Activated naive CD4-positive, alpha-beta T cell treated with anti-CD3 and anti-CD28 coated beads for 36 hours (primary cell): ENCODE measurements around the gene ANAPC13. TPM values are rescaled to one million over a fixed set of nuclear protein-coding genes. Genes with fewer than 3 reads are reported as not detected.
A peak's percentile ranks its signal among the peaks of the same experiment; 100 is the strongest.

Experiments
- CTCF ChIA-PET: fragments of 350-600 bp; sonication (Branson Sonifier 250); formaldehyde crosslinking; loops from one replicate; lab custom pipeline; 2021; ENCODE audit warnings: antibody characterized with exemption; lab: Charles Lee
- DNase-seq: peaks from one replicate; pipeline ENCODE4 v3.0.0-alpha.2; 2020
- H3K27ac Mint-ChIP-seq: one replicate; pipeline ENCODE4 v1.8.0; 2021; ENCODE audit warnings: mild to moderate bottlenecking, mixed read lengths
- H3K27me3 Mint-ChIP-seq: one replicate; pipeline ENCODE4 v1.8.0; 2021; ENCODE audit warnings: low read depth, mixed read lengths
- H3K36me3 Mint-ChIP-seq: one replicate; pipeline ENCODE4 v1.8.0; 2021; ENCODE audit warnings: low read depth, mixed read lengths
- H3K4me1 Mint-ChIP-seq: one replicate; pipeline ENCODE4 v1.8.0; 2021; ENCODE audit warnings: low read depth, mixed read lengths
- H3K4me3 Mint-ChIP-seq: one replicate; pipeline ENCODE4 v1.8.0; 2021; ENCODE audit warnings: mild to moderate bottlenecking, moderate library complexity, mixed read lengths
- H3K9me3 Mint-ChIP-seq: one replicate; pipeline ENCODE4 v1.8.0; 2021; ENCODE audit warnings: mixed read lengths
- intact Hi-C: fragments of 100-400 bp; cut with micrococcal nuclease; formaldehyde crosslinking; loops from one replicate; pipeline ENCODE4 v1.15.1; 2023
- total RNA-seq, 2 experiments: library from RNA; stranded (reverse); gene quantifications; one replicate each; pipeline ENCODE4 v1.2.3, GENCODE V29; 2021

The ANAPC13 gene
- total RNA-seq, 2 experiments from 2014 or later: 42.6 to 44.7 TPM

DNA sequence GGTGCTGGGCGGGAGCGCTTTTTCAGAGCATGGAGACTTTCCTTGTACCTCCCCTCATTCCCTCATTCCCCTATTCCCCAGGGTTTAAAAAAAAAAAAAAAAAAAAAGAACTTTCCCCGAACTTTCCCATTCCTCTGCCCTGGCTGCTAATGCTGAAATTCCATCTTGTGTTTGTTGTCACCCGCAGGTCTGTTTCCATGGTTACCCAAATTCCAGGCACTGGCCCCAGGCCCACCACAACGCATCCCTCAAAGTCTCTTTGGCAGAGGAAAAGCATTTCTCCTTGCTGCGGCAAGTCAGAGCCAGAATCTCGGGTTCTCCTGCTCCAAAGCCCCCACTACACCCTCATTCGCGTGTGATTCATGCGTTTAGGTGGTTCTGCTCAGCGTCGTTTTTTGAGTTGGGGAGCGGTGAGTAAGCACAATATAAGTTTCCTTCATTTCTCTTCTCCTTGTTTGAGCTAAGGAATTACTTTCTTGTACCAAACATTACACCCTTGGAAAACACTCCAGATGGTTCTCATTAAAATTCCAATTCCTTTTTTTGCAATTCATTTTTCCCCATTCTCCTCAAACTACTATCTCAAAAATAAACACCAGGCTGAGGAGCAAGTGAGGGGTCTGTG lies 21.6 kb downstream of the ANAPC13 start:
- H3K27ac Mint-ChIP-seq: no peak overlapping the region
- H3K9me3 Mint-ChIP-seq: no peaks in the 10 kb centered on the region
- H3K4me3 Mint-ChIP-seq: no peak overlapping the region
- H3K4me1 Mint-ChIP-seq: no peaks in the 10 kb centered on the region
- CTCF ChIA-PET: interaction anchor here (1.1 kb wide), 1 partner anchor 11 kb away, joined by 3 read pairs; no protein-coding TSS in a partner anchor
- intact Hi-C loops: no loop called here
- no peak for DNase-seq
- peaks cover 2% of the 10 kb centered on the region for H3K27me3 Mint-ChIP-seq
- no peaks in the 10 kb centered on the region for H3K36me3 Mint-ChIP-seq

DNA sequence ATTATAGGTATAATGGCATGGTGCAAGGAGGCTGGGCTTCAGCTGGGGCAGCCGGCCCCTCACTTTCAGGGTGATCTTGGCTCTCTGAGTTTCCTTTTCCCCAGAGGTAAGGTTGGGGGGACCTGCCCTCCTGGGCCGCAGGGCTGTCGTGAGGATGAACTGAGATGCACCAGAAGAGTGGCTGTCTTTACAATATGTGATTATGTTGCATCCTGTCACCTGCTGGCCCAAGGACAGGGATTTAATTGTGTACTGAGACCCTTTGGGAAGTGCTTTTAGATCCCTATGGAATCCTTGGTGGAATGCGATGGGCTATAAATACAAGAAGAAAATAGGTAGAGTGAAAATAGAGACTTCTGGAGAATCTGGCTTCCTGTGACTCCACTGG lies 22.1 kb downstream of the ANAPC13 start:
- no peaks in the 10 kb centered on the region for H3K4me1 Mint-ChIP-seq
- DNase-seq: no peak
- H3K27ac Mint-ChIP-seq: no peak overlapping the region
- H3K4me3 Mint-ChIP-seq: no peak overlapping the region
- H3K27me3 Mint-ChIP-seq: peaks cover 2% of the 10 kb centered on the region
- H3K36me3 Mint-ChIP-seq: no peaks in the 10 kb centered on the region
- CTCF ChIA-PET: interaction anchor here (1.1 kb wide), 1 partner anchor 11 kb away, joined by 3 read pairs; no protein-coding TSS in a partner anchor
- intact Hi-C loops: no loop called here
- no peaks in the 10 kb centered on the region for H3K9me3 Mint-ChIP-seq

DNA sequence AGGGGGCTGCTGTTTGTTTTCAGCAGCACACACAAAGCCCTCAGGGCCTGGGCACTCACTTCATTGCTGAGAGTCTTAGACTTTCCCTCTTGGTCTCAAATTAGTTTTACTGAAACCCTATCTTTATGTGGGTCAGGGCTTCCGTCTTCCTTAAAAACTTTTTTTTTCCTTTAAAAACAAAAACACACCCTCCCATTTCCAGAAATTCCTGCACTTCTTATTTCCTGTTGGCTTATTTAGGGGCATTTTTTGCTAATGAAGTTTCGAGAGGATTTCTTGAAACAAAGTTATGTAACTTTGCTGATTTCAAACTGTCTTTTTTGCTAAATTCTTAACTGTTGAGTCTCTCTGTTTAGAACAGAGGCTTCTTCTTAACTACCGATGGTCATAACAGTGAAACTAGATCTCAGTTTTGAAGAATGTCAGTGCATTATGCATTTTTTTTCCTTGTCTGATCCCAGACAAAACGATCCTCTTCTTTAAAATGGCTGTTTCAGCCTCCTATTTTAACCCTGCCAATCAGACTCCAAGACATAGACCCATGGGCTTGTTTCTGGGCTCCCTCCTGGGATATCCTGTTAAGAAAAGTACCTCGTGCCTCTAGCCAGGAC lies 23.3 kb downstream of the ANAPC13 start:
- Mint-ChIP-seq H3K27me3 (peaks cover 2% of the 10 kb centered on the region), H3K27ac (no peak overlapping the region), H3K9me3 (no peaks in the 10 kb centered on the region), H3K4me1 (no peaks in the 10 kb centered on the region), H3K36me3 (no peaks in the 10 kb centered on the region), H3K4me3 (no peak overlapping the region)
- CTCF ChIA-PET: no interaction called here
- intact Hi-C loops: no loop called here
- DNase-seq: no peak

DNA sequence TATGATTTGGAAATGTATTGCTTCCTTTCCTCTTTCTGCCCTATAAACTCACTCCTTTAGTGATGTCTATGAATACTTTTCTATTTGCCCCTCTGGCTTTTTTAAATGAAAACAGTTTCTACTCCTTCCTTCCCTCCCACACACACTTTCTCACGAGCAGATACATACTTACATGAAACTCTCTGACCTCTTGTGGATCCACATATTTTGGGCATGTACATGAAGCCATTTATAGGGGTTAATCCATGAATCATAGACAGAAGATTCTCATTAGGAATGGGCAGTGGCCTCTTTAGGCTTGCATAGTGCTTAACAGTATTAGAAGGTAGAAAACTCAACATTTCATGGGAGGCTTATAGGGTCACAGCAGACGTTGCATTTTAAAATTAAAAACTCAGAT lies 24.8 kb downstream of the ANAPC13 start:
- H3K4me1 Mint-ChIP-seq: no peaks in the 10 kb centered on the region
- H3K4me3 Mint-ChIP-seq: no peak overlapping the region
- no peaks in the 10 kb centered on the region for H3K9me3 Mint-ChIP-seq
- intact Hi-C loops: no loop called here
- no peak for DNase-seq
- CTCF ChIA-PET: no interaction called here
- H3K27me3 Mint-ChIP-seq: peaks cover 2% of the 10 kb centered on the region
- H3K27ac Mint-ChIP-seq: no peak overlapping the region
- no peaks in the 10 kb centered on the region for H3K36me3 Mint-ChIP-seq

DNA sequence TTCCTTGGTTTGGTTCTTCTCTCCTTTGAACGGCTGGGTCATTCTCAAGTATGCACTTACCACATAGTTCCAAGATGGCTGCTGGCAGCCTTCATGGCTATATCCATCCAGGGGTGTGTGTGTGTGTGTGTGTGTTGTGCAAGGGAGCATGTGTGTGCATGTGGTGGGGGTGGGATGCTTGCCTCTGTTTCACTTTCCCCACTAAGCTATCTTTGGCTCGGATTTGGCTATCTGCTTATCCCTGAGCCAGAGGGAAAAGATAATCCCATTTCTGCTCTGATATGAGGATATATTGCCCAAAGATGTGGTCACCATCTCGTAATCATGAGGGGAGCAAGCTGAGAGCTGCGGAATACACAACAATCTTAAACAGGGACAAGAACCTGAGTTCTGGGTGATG lies 26.2 kb downstream of the ANAPC13 start:
- H3K27me3 Mint-ChIP-seq: peaks cover 2% of the 10 kb centered on the region
- H3K36me3 Mint-ChIP-seq: no peaks in the 10 kb centered on the region
- intact Hi-C loops: no loop called here
- no peak overlapping the region for H3K27ac Mint-ChIP-seq
- no peak for DNase-seq
- no peaks in the 10 kb centered on the region for H3K9me3 Mint-ChIP-seq
- CTCF ChIA-PET: interaction anchor here (0.6 to 1.3 kb wide), 7 partner anchors 11 to 320 kb away, joined by 3 to 6 read pairs (median 4); no protein-coding TSS in a partner anchor
- no peak overlapping the region for H3K4me3 Mint-ChIP-seq
- H3K4me1 Mint-ChIP-seq: no peaks in the 10 kb centered on the region

DNA sequence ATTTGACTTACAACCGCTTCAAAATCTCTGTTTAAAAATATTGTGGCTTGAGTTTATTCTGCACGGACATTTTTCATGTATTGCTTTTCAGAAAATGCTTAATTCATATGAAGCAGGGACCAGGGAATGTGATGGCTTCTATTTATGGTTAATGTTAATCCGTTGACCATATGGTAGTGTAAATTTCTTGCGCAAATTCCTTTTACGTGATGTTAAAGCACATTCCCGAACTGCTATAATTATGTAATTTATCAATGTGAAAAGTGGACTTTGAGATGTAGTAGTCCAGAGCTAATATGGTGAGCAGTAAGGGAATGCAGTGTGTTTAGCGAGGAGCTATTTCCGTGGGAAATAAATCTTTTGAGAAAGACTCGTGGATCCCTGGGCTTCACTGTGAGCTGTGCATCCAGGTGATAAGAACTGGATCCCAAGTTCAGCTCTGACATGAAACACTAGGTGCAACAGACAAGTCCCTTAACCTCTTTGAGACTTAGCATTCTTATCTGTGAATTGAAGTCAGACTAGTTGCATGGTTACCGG lies 27.3 kb downstream of the ANAPC13 start:
- H3K27me3 Mint-ChIP-seq: peaks cover 8% of the 10 kb centered on the region

DNA sequence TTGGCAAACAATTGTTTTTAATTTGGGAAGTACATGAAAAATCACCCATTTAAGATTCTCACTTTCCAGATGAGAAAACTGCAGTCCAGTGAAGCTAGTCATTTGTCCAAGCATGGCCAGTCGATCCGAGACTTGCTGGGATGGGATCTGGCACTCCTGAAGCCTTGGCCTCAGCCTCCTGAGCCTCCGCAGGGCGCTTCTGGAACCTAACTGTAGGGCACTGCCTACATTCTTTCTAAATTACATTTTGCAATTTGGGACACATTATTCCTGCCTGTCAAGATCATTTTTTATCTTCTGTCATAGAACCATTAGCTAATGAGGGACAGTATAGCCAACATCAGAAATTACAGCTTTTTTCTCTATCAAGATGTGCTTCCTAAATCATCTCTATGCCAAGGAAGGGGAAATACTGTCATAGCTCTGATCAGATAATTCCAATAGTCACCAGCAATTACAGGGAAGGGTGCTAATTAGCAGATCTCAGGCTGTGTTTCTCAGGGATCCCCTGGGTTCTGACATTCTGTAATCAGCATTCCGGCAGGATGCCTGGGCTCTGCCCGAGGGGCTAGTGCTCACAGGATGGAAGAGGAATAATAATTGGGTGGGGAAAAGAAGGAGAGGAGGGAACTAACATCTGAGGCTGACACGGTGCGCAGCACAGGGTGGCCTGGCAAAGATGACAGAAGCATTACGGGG lies 28.3 kb downstream of the ANAPC13 start:
- H3K36me3 Mint-ChIP-seq: no peaks in the 10 kb centered on the region
- CTCF ChIA-PET: interaction anchor here (2.7 kb wide), 1 partner anchor 16 kb away, joined by 12 read pairs; no protein-coding TSS in a partner anchor
- intact Hi-C loops: no loop called here
- no peak overlapping the region for H3K4me3 Mint-ChIP-seq
- peaks cover 8% of the 10 kb centered on the region for H3K27me3 Mint-ChIP-seq
- no peak for DNase-seq
- no peaks in the 10 kb centered on the region for H3K4me1 Mint-ChIP-seq
- H3K27ac Mint-ChIP-seq: no peak overlapping the region
- no peaks in the 10 kb centered on the region for H3K9me3 Mint-ChIP-seq

More for the DNA sequence above, 27.3 kb downstream of the ANAPC13 start:
- DNase-seq: no peak
- H3K9me3 Mint-ChIP-seq: no peaks in the 10 kb centered on the region
- no peak overlapping the region for H3K27ac Mint-ChIP-seq
- no peak overlapping the region for H3K4me3 Mint-ChIP-seq
- intact Hi-C loops: no loop called here
- H3K4me1 Mint-ChIP-seq: no peaks in the 10 kb centered on the region
- no peaks in the 10 kb centered on the region for H3K36me3 Mint-ChIP-seq
- CTCF ChIA-PET: interaction anchor here (2.7 kb wide), 1 partner anchor 15 kb away, joined by 12 read pairs; no protein-coding TSS in a partner anchor

DNA sequence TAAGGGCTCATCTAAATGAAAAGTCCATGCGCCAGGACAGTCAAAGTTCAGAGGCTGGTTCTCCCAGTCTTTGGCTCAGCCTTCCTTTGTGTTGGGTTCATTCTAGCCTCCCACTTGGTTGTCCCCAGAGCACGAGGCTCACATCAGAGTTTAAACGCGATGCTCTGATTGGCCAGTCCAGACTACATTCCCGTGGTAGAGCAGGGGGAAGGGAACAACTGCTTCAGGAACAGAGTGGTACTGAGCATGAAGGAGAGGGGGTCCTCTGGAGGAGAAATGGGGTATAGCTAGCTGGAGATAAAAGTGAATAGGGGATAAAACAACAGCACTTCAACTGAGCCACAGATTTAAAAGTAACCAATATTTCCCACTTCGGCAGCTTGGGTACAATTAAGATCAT lies 32.2 kb downstream of the ANAPC13 start:
- DNase-seq: no peak
- Mint-ChIP-seq H3K4me3 (no peak overlapping the region), H3K27ac (no peak overlapping the region), H3K4me1 (no peaks in the 10 kb centered on the region), H3K36me3 (no peaks in the 10 kb centered on the region), H3K27me3 (peaks cover 5% of the 10 kb centered on the region), H3K9me3 (no peaks in the 10 kb centered on the region)
- CTCF ChIA-PET: interaction anchor here (0.6 to 1.2 kb wide), 3 partner anchors 20 to 254 kb away, joined by 3 to 6 read pairs (median 3); no protein-coding TSS in a partner anchor
- intact Hi-C loops: loop anchor here (1.0 kb wide), 1 partner anchor 145 kb away; no protein-coding TSS in a partner anchor

DNA sequence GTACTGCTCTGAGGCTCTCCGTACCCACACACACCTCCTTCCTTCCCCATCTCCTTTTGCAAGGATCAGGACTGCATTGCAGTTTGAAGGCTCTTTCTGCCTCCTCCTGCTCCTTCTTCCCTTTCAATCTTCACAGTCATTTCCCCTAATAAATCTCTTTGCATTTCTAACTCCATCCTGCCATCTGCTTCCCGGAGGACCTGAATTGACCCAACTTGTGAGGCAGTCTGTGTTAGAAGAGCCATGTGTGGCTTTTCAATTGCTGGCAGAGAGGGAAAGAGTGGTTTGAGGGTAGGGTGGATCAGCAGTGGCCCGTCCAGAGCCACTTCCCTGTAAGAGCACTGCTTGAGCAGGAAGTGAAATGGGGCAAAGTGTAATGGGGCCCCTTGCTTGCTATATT lies 35.8 kb downstream of the ANAPC13 start:
- intact Hi-C loops: loop anchor here (1.0 kb wide), 1 partner anchor 142 kb away; no protein-coding TSS in a partner anchor
- CTCF ChIA-PET: interaction anchor here (1.9 kb wide), 1 partner anchor 252 kb away, joined by 5 read pairs; no protein-coding TSS in a partner anchor
- Mint-ChIP-seq H3K27me3 (peaks cover 21% of the 10 kb centered on the region), H3K4me1 (no peaks in the 10 kb centered on the region), H3K27ac (no peak overlapping the region), H3K4me3 (no peak overlapping the region), H3K9me3 (peaks cover 9% of the 10 kb centered on the region), H3K36me3 (no peaks in the 10 kb centered on the region)
- DNase-seq: no peak

DNA sequence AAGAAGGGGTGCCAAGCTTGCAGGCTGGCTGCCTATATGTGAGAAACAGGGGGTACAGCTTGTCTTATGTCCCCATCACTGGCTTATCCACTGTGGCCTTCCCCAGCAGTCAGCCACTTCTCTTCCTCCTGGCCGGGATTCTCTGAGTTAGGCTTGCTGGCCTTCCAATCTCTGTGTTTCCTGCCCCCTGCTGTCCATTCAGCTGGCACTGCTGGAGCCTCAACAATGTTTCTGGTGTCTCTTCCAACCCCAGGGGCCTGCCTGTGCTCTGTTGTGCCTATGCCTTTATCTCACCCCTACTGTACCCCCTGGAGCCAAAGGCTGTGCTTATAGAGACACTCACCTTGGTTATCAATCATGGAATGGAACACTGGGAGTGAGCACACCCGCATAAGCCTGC lies 36.5 kb downstream of the ANAPC13 start:
- H3K4me3 Mint-ChIP-seq: no peak overlapping the region
- no peaks in the 10 kb centered on the region for H3K4me1 Mint-ChIP-seq
- H3K9me3 Mint-ChIP-seq: peaks cover 11% of the 10 kb centered on the region
- peak; percentile 30 for DNase-seq
- no peak overlapping the region for H3K27ac Mint-ChIP-seq
- intact Hi-C loops: loop anchor here (1.0 kb wide), 1 partner anchor 141 kb away; no protein-coding TSS in a partner anchor
- no peaks in the 10 kb centered on the region for H3K36me3 Mint-ChIP-seq
- peaks cover 22% of the 10 kb centered on the region for H3K27me3 Mint-ChIP-seq
- CTCF ChIA-PET: interaction anchor here (0.9 to 1.9 kb wide), 4 partner anchors 10 to 252 kb away, joined by 4 to 6 read pairs (median 6); no protein-coding TSS in a partner anchor

DNA sequence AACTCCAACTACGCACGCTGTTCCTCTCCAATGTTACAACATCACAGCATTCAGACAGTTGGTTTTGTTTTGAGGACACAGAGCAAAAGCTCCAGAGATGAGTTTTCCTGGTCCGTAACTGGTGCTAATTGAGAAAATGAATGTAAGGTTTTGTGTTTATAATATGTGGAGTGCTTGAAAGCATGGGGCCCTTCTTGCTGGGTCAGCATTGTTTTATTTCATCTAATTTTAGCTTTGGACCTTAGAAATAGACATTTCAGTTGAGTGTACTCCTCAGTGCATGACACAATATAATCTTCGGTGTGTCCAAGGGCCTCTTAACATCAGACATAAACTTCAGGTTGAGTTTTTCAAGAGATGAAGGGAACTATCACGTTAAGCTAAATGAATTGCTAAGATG lies 37.1 kb downstream of the ANAPC13 start:
- H3K36me3 Mint-ChIP-seq: no peaks in the 10 kb centered on the region
- intact Hi-C loops: loop anchor here (1.0 kb wide), 1 partner anchor 140 kb away; no protein-coding TSS in a partner anchor
- H3K4me1 Mint-ChIP-seq: no peaks in the 10 kb centered on the region
- peaks cover 11% of the 10 kb centered on the region for H3K9me3 Mint-ChIP-seq
- H3K4me3 Mint-ChIP-seq: no peak overlapping the region
- no peak overlapping the region for H3K27ac Mint-ChIP-seq
- CTCF ChIA-PET: interaction anchor here (0.9 to 1.9 kb wide), 5 partner anchors 11 to 251 kb away, joined by 3 to 6 read pairs (median 5); no protein-coding TSS in a partner anchor
- DNase-seq: no peak
- H3K27me3 Mint-ChIP-seq: peaks cover 18% of the 10 kb centered on the region

DNA sequence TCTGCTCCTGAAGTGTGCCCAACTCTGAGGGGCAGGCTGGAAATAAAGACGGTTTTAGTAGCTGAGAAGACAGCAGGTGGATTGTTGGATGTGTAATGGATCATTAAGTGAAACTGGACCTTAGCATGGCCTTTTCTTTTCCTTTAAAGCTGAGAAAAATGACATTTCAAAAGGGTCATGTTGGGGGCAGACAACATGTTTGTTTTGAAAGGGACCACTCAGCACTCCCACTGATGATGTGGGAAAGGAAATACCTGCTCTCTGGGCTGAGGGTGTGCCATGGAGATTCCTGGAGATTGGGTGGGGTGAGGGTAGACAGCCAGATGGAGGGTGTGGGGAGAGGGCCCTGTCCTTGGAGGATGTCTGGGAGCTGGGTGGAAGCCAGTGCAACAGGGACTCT lies 38.4 kb downstream of the ANAPC13 start:
- Mint-ChIP-seq H3K27me3 (peaks cover 17% of the 10 kb centered on the region), H3K4me1 (no peaks in the 10 kb centered on the region), H3K27ac (no peak overlapping the region), H3K9me3 (peaks cover 11% of the 10 kb centered on the region), H3K36me3 (no peaks in the 10 kb centered on the region), H3K4me3 (no peak overlapping the region)
- CTCF ChIA-PET: no interaction called here
- no peak for DNase-seq
- intact Hi-C loops: no loop called here
